DOHH2 (cell line): ENCODE data around the gene WDFY2.

ENCODE experiments used
- EZH2phosphoT487 ChIP-seq: fragments of 200-600 bp; sonication (generic); IDR thresholded peaks from 2 replicates; pipeline ENCODE4 v1.6.1; 2017; ENCODE audit warnings: borderline replicate concordance, mild to moderate bottlenecking, antibody characterized with exemption, low read length, moderate library complexity, mixed read lengths
- TF ChIP-seq, protein P1 (sequence below): fragments of 200-600 bp; sonication (generic); IDR thresholded peaks from one replicate; pipeline ENCODE4 v1.5.1; 2014; ENCODE audit warnings: antibody characterized with exemption, mild to moderate bottlenecking, low read depth, low read length; ENCODE audit not compliant: poor library complexity, severe bottlenecking

DNA sequence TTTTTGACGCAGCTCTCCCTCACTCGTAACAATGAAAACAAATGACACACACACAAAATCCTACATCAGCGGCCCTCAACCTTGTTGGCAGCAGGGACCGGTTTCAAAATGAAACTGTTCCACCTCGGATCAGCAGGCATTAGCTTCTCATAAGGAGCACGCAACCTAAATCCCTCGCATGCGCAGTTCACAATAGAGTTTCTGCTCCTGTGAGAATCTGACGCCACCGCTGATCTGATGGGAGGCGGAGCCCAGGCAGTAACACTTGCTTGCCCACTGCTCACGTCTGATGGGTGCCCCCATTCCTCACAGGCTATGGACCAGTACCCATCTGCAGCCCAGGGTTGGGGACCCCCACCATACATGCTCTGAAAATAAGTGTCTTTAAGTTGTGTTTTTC lies 176.3 kb downstream of the WDFY2 start:
- TF ChIP-seq, protein P1, sequence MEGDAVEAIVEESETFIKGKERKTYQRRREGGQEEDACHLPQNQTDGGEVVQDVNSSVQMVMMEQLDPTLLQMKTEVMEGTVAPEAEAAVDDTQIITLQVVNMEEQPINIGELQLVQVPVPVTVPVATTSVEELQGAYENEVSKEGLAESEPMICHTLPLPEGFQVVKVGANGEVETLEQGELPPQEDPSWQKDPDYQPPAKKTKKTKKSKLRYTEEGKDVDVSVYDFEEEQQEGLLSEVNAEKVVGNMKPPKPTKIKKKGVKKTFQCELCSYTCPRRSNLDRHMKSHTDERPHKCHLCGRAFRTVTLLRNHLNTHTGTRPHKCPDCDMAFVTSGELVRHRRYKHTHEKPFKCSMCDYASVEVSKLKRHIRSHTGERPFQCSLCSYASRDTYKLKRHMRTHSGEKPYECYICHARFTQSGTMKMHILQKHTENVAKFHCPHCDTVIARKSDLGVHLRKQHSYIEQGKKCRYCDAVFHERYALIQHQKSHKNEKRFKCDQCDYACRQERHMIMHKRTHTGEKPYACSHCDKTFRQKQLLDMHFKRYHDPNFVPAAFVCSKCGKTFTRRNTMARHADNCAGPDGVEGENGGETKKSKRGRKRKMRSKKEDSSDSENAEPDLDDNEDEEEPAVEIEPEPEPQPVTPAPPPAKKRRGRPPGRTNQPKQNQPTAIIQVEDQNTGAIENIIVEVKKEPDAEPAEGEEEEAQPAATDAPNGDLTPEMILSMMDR = no peak
- TF ChIP-seq EZH2phosphoT487 = no peak
